Neural cell (in vitro differentiated cells): Measurements from ENCODE around the gene EN2.

Experiments used
- EP300 ChIP-seq: fragments of 450-650 bp; conservative IDR thresholded peaks from 2 replicates; pipeline ENCODE4 v1.6.1; 2014; ENCODE audit warnings: antibody characterized with exemption, mild to moderate bottlenecking, moderate library complexity; ENCODE audit not compliant: poor library complexity, severe bottlenecking
- EZH2 ChIP-seq: fragments of 200-600, 300-800 bp; shearing (Covaris generic), sonication (generic); IDR thresholded peaks from 2 replicates; pipeline ENCODE4 v1.6.1; 2014; ENCODE audit warnings: antibody characterized with exemption, low read length, borderline replicate concordance, mild to moderate bottlenecking; ENCODE audit not compliant: insufficient read depth, poor library complexity, severe bottlenecking
- POLR2AphosphoS5 ChIP-seq: IDR thresholded peaks from 2 replicates; pipeline ENCODE4 v1.6.1; 2012
- SMC3 ChIP-seq: fragments of 450-650 bp; conservative IDR thresholded peaks from 2 replicates; pipeline ENCODE4 v1.6.1; 2014; ENCODE audit warnings: antibody characterized with exemption, mild to moderate bottlenecking, moderate library complexity; ENCODE audit not compliant: poor library complexity
- TF ChIP-seq, protein P1 (sequence below): fragments of 450-650 bp; IDR thresholded peaks from 2 replicates; pipeline ENCODE4 v1.5.1; 2014; ENCODE audit warnings: antibody characterized with exemption, mild to moderate bottlenecking, moderate library complexity; ENCODE audit not compliant: poor library complexity, severe bottlenecking

DNA sequence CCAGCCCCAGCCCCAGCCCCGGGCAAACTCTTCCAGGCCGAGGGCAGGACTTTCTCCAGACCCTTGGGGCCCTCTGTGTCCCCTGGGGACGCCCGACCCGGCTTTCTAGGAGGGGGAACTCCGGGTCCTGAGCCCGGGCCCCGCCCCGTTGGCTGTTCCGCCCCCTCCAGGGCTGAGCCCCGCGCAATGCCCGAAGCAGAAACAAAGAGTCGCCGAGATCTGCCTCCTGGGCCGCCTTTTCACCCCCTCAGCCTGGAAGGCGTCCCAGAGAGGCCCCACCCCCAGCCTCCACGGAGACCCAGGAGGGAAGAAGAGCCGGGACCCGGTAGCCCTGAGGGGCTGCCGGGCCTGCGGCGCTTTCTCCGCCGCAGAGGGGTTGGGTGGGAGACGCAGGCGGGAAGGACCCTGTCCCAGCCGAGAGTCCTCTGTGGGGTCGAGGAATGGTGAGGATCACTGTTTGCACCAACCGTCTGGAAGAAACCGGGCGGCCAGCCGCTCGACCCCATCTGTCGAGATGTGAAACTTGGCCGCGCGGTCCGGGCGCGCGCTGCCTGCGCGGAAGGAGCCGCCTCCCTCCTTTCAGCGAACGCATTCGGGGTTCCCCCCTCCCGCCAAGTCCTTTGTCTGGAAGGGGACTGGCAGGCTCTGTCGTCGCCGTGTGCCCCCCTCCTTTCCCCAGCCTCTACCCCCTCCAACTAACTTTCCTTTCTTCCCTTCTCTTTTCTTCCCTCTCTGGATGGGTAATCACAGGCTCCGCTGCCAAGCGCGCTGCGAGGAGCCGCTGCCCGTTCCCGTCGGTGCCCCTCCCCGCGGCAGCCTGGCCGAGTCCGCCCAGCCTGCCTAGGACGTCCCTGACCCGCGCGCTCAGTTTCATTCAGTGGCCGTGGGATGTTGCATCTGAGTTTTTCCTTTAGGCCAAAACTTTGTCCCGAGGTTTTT lies 10.2 kb downstream of the EN2 start:
- TF ChIP-seq, protein P1, sequence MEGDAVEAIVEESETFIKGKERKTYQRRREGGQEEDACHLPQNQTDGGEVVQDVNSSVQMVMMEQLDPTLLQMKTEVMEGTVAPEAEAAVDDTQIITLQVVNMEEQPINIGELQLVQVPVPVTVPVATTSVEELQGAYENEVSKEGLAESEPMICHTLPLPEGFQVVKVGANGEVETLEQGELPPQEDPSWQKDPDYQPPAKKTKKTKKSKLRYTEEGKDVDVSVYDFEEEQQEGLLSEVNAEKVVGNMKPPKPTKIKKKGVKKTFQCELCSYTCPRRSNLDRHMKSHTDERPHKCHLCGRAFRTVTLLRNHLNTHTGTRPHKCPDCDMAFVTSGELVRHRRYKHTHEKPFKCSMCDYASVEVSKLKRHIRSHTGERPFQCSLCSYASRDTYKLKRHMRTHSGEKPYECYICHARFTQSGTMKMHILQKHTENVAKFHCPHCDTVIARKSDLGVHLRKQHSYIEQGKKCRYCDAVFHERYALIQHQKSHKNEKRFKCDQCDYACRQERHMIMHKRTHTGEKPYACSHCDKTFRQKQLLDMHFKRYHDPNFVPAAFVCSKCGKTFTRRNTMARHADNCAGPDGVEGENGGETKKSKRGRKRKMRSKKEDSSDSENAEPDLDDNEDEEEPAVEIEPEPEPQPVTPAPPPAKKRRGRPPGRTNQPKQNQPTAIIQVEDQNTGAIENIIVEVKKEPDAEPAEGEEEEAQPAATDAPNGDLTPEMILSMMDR: no peak
- TF ChIP-seq EP300 (no peak), EZH2 (peak; percentile 93), SMC3 (no peak), POLR2AphosphoS5 (no peak)
